Measurements from ENCODE around the gene PLA2R1. TPM values are rescaled to one million over a fixed set of nuclear protein-coding genes. Genes with fewer than 3 reads are reported as not detected.
A peak's percentile ranks its signal among the peaks of the same experiment; 100 is the strongest.

The PLA2R1 gene
- total and polyA plus RNA-seq, 10 of the 15 experiments (the other 5 are each of a cell fraction or from before 2014, with no cell fraction given), result 0.01 to 0.05 (median 0.02) TPM; not detected in 6

- TF ChIP-seq BCLAF1 (IDR thresholded peaks at IDR 0.05) (no peak), IKZF1 (conservative IDR thresholded peaks at IDR 0.05) (peak; percentile 72; the same call in 1 of the 2 replicates), RBBP5 (conservative IDR thresholded peaks at IDR 0.05) (no peak), HDGF (IDR thresholded peaks at IDR 0.05) (no peak), SMARCA5 (IDR thresholded peaks at IDR 0.05) (no peak), CTCF (IDR thresholded peaks at IDR 0.05 in 2 of 3, conservative IDR thresholded peaks at IDR 0.05 in 1 of 3; ENCODE audit: control insufficient read depth in 2 of 3, extremely low read depth in 1 of 3, insufficient read depth in 1 of 3, low read depth in 3 of 3, low read length in 3 of 3) (no peak), MLLT1 (IDR thresholded peaks at IDR 0.05) (peak; percentile 43; the same call in 1 of the 2 replicates), CBFB (IDR thresholded peaks at IDR 0.05; ENCODE audit: low read depth) (peak; percentile 72), SPI1 (IDR thresholded peaks at IDR 0.05; ENCODE audit: borderline replicate concordance, insufficient read depth, low read depth, low read length) (no peak; the same call in 1 of the 2 replicates), JUNB (IDR thresholded peaks at IDR 0.05) (peak; percentile 82), SREBF1 (IDR thresholded peaks at IDR 0.05; ENCODE audit: low read length) (no peak), ZNF592 (IDR thresholded peaks at IDR 0.05) (peak; percentile 22; the same call in 1 of the 2 replicates), PBX3 (IDR thresholded peaks at IDR 0.05; ENCODE audit: insufficient replicate concordance, low read depth, low read length) (no peak), CREB1 (IDR thresholded peaks at IDR 0.05; ENCODE audit: low read depth) (peak; percentile 79), CHD2 (IDR thresholded peaks at IDR 0.05; ENCODE audit: borderline replicate concordance, low read depth, low read length) (peak; percentile 37; the same call in 1 of the 2 replicates), ZNF207 (IDR thresholded peaks at IDR 0.05; ENCODE audit: borderline replicate concordance) (no peak), KLF5 (IDR thresholded peaks at IDR 0.05; ENCODE audit: partially characterized antibody) (no peak), FOS (IDR thresholded peaks at IDR 0.05; ENCODE audit: borderline replicate concordance, extremely low read depth, insufficient read length) (no peak)
These were observed 167.0 kb downstream of the PLA2R1 start (continued) for GRCh38 chr2:159895258-159896065.
